Ovary (tissue), 9 donors: Measurements from ENCODE around the gene NCOA3. TPM values are rescaled to one million over a fixed set of nuclear protein-coding genes. Genes with fewer than 3 reads are reported as not detected.

ENCODE experiments used
- DNase-seq, 5 donors: peaks; one replicate each; pipeline ENCODE4 v3.0.0-alpha.2; 2019 to 2020
- H3K27ac ChIP-seq, 2 donors: fragments of 200-600 bp; one replicate each; pipeline versions ENCODE4 v1.5.1 to v1.8.0; 2019 to 2022
- H3K27me3 ChIP-seq: fragments of 200-600 bp; one replicate; pipeline ENCODE4 v1.8.0; 2022
- H3K36me3 ChIP-seq: fragments of 200-600 bp; sonication (generic); one replicate; pipeline ENCODE4 v1.5.1; 2019
- H3K4me1 ChIP-seq: one replicate; pipeline ENCODE4 v1.8.1; 2013; ENCODE audit warnings: mild to moderate bottlenecking, moderate library complexity; ENCODE audit not compliant: insufficient read depth
- H3K4me3 ChIP-seq: fragments of 200-600 bp; sonication (generic); one replicate; pipeline ENCODE4 v1.5.1; 2017
- H3K9me3 ChIP-seq, 2 donors: fragments of 200-600 bp in 1 of 2; sonication (generic) in 1 of 2; one replicate each; pipeline versions ENCODE4 v1.5.1 to v1.8.1; 2013 to 2019; ENCODE audit warnings: mild to moderate bottlenecking in 1 of 2, moderate library complexity in 1 of 2
- EP300 ChIP-seq: sonication (generic); formaldehyde crosslinking; IDR thresholded peaks from one replicate; pipeline ENCODE4 v1.6.1; 2017; ENCODE audit warnings: antibody characterized with exemption
- POLR2A ChIP-seq: fragments of 450-650 bp; IDR thresholded peaks from one replicate; pipeline ENCODE4 v1.6.1; 2017; ENCODE audit warnings: antibody characterized with exemption, mild to moderate bottlenecking, moderate library complexity
- WGBS, 3 donors: extraction: QIAGEN DNeasy Blood & Tissue Kit in 1 of 3; methylation state at CpG; one replicate each; pipeline versions ENCODE4 v1.1.5 to v1.1.7; 2013 to 2017; 5-methylcytosine and 5-hydroxymethylcytosine counted together
- intact Hi-C, 4 donors: fragments of 100-400 bp; cut with DNase I; formaldehyde crosslinking; loops; one replicate each; pipeline versions ENCODE4 v1.11.0 to v1.15.1; 2022 to 2023
- polyA plus RNA-seq, 2 donors: library from polyadenylated mRNA; stranded (reverse); fragments of 200-250 nt in 1 of 2; fragments of 350-450 nt in 1 of 2; fragmentation: Illumina TruSeq in 1 of 2; extraction: RNeasy Lipid Tissue Mini Kit (QIAGEN cat#74804) in 1 of 2; gene quantifications; one replicate each; pipeline ENCODE4 v1.2.3, GENCODE V29; 2013 to 2014
- total RNA-seq, 7 donors: library from RNA; depleted of rRNA in 2 of 7; stranded (reverse); fragments of >200 nt in 2 of 7; fragmentation: NEBNext Ultra II Directional in 3 of 7; extraction: Animal tissue kit (Norgen Biotek cat#: 25700) in 3 of 7; gene quantifications; one replicate each; pipeline versions ENCODE4 v1.1.0 to v1.2.4, GENCODE V29; 2016 to 2023
- TF ChIP-seq, protein P1 (sequence below), 3 donors: fragments of 450-650 bp in 2 of 3; fragments of 200-600 bp in 1 of 3; IDR thresholded peaks; one replicate each; pipeline versions ENCODE4 v1.5.1 to v1.8.0; 2016 to 2022; ENCODE audit warnings: antibody characterized with exemption in 3 of 3, mild to moderate bottlenecking in 1 of 3
- donor health status: DM: no; HTN: no; CAD: no; lungs with moderate emphysema.
- donor health status: DM: no; HTN: no; CAD: no.
- donor health status: Bipolar disorder and iron deficiency.
- donor health status: DM: yes; HTN: yes; CAD: no.
- donor health status: DM: no; HTN: no; CAD: no.
- donor health status: DM: yes; HTN: yes; CAD: no.

Gene NCOA3
- total and polyA plus RNA-seq, 9 donors: 8.2 to 32.4 (median 25.7) TPM

DNA sequence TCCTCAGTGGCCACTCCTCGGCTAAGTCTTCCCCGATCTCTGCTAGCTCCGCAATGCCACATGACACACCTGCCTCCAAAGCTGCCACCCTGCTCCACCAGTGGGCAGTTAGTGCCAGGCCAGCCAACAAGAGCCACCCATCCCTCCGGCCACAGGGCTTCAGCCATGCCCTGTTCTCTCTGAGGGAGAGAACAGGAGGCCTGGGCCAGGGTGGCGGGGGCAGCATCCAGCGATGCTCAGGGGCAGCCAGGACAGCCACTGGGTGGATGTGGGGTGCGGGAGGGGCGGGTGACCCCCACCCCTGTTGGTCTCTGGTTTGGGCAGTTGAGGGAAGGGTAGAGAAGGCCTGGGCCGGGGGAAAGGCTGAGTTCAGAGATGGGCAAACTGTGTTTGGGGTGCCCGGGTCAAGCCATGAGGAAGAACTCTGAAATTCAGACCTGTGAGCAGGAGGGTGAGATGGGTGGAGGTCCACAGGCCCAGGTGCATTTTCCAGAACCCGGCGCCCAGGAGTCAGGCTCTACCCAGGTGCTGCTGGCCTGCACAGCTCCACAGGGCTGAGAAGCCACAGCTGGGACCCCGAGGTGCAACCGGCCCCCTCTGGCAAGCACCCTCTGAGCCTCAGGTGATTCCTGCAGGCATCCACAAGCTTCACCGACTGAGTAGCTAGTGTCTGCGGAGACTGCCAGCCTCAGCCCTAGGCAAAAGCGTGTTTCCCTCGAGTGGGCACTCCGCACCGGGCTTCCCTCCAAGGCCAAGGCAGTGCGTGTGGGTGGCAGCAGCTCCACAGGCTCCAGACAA lies 192.5 kb downstream of the NCOA3 start:
- intact Hi-C loops: no loop called here
- TF ChIP-seq, protein P1, sequence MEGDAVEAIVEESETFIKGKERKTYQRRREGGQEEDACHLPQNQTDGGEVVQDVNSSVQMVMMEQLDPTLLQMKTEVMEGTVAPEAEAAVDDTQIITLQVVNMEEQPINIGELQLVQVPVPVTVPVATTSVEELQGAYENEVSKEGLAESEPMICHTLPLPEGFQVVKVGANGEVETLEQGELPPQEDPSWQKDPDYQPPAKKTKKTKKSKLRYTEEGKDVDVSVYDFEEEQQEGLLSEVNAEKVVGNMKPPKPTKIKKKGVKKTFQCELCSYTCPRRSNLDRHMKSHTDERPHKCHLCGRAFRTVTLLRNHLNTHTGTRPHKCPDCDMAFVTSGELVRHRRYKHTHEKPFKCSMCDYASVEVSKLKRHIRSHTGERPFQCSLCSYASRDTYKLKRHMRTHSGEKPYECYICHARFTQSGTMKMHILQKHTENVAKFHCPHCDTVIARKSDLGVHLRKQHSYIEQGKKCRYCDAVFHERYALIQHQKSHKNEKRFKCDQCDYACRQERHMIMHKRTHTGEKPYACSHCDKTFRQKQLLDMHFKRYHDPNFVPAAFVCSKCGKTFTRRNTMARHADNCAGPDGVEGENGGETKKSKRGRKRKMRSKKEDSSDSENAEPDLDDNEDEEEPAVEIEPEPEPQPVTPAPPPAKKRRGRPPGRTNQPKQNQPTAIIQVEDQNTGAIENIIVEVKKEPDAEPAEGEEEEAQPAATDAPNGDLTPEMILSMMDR (IDR thresholded peaks at IDR 0.05): no peak
- TF ChIP-seq EP300 (no peak), POLR2A (no peak)

DNA sequence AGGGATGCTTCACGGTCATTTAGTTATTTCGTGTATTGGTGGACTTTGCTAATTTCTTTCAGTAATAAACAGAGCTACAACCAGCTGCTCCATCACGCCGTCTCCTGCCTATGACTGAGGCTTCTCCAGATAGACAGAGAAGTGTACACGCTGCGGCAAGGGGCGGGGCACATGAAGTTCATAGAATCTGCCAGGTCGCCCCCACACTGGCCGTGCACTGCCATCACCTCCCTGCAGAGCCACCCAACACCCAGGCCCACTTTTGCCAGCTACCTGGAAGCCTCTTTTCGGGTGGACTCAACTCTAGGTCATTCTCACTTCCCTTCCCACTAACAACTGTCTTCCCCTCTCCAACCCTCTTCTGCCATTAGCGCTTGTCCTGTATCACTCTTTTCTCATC lies 195.2 kb downstream of the NCOA3 start:
- H3K36me3 ChIP-seq: no peaks in the 10 kb centered on the region
- no peak for DNase-seq
- H3K27me3 ChIP-seq: no peaks in the 10 kb centered on the region
- intact Hi-C loops: no loop called here
- WGBS, 3 donors: 97 to 99% (median 98%) methylated on average over 11 of the region's 11 CpGs
- peaks cover 4% of the 10 kb centered on the region in 2 donors for H3K9me3 ChIP-seq
- H3K4me3 ChIP-seq: no peak overlapping the region
- TF ChIP-seq POLR2A (no peak), EP300 (no peak)
- TF ChIP-seq, protein P1 (IDR thresholded peaks at IDR 0.05): no peak
- H3K4me1 ChIP-seq: peaks cover 1% of the 10 kb centered on the region
- no peak overlapping the region for H3K27ac ChIP-seq

More for the DNA sequence above, 192.5 kb downstream of the NCOA3 start:
- no peaks in the 10 kb centered on the region for H3K27me3 ChIP-seq
- H3K36me3 ChIP-seq: no peaks in the 10 kb centered on the region
- no peak for DNase-seq
- no peak overlapping the region for H3K27ac ChIP-seq
- WGBS, 3 donors: 94 to 97% (median 96%) methylated on average over 18 to 21 of the region's 21 CpGs
- H3K4me1 ChIP-seq: no peaks in the 10 kb centered on the region
- H3K9me3 ChIP-seq: peaks cover 4 to 12% of the 10 kb centered on the region in 2 donors
- no peak overlapping the region for H3K4me3 ChIP-seq

DNA sequence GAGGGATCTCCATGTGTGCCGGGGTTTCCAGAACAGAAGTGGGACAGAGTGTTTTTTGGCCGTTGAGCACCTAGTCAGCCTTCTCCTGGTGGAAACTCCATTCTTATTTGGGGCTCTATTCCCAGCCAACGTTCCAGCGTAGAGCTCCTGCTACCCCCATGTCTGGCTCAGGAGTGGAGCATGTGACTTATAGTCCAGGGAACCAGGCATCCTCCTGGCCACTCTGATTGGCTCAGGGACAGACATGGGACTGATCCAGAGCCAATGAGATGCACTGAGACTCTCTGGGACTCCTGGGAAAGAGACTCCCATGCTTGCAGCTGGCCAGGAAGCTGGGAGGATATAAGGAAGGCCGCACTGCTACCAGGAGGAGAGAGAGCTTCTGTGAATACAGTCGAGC lies 196.5 kb downstream of the NCOA3 start:
- DNase-seq: no peak
- Histone ChIP-seq H3K27me3 (no peaks in the 10 kb centered on the region), H3K4me1 (peaks cover 1% of the 10 kb centered on the region), H3K4me3 (no peak overlapping the region), H3K36me3 (no peaks in the 10 kb centered on the region), H3K27ac (no peak overlapping the region), H3K9me3 (no peaks in the 10 kb centered on the region)
- TF ChIP-seq EP300 (no peak), POLR2A (no peak)
- TF ChIP-seq, protein P1 (IDR thresholded peaks at IDR 0.05): no peak
- intact Hi-C loops: no loop called here
- WGBS, 3 donors: 88 to 93% (median 91%) methylated on average over 6 of the region's 6 CpGs

DNA sequence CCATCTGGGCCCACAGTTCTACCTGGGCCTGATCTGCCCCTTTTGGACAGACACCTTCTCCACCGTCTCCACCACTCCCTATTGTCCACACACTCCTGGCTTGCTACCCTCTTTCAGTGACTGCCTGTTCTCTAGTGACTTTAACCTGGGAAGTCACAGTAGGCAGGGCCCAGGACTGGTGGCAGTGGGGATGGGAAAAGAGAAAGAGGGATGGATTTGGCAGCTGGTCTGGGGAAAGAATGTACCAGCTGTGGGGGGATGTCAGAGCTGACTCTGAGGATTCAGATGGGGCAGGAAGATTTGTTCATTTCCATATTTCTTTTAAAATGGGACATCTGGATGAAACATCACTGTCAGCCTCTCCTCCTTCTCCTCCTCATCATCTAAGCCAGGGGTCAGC lies 198.1 kb downstream of the NCOA3 start:
- intact Hi-C loops: no loop called here
- no peaks in the 10 kb centered on the region for H3K9me3 ChIP-seq
- no peak overlapping the region for H3K4me3 ChIP-seq
- TF ChIP-seq, protein P1 (IDR thresholded peaks at IDR 0.05): no peak
- TF ChIP-seq EP300 (no peak), POLR2A (no peak)
- no peak for DNase-seq
- no peaks in the 10 kb centered on the region for H3K36me3 ChIP-seq
- no peaks in the 10 kb centered on the region for H3K27me3 ChIP-seq
- peaks cover 4% of the 10 kb centered on the region for H3K4me1 ChIP-seq
- H3K27ac ChIP-seq: no peak overlapping the region
- 73 to 93% (median 85%) methylated on average over 1 of the region's 1 CpG for WGBS, 3 donors
